H1 (cell line): ENCODE results near the gene TMEM120B. TPM values are rescaled to one million over a fixed set of nuclear protein-coding genes. Genes with fewer than 3 reads are reported as not detected.

Experiments used
- ATF3 ChIP-seq: IDR thresholded peaks from 2 replicates; pipeline ENCODE4 v1.6.1; 2011; ENCODE audit warnings: low read depth, mild to moderate bottlenecking, low read length; ENCODE audit not compliant: insufficient read depth
- BACH1 ChIP-seq: IDR thresholded peaks from 2 replicates; pipeline ENCODE4 v1.6.1; 2012; ENCODE audit warnings: low read length, improper control_type of control experiment
- CHD1 ChIP-seq: IDR thresholded peaks from 2 replicates; pipeline ENCODE4 v1.6.1; 2012; ENCODE audit warnings: low read depth, low read length, improper control_type of control experiment
- CHD7 ChIP-seq: fragments of 300-600 bp; sonication (generic); IDR thresholded peaks from 2 replicates; pipeline ENCODE4 v1.7.1; 2012; ENCODE audit warnings: low read length, moderate library complexity, mild to moderate bottlenecking, inconsistent platforms; ENCODE audit not compliant: insufficient replicate concordance
- E2F6 ChIP-seq: IDR thresholded peaks from 2 replicates; pipeline ENCODE4 v1.6.1; 2012; ENCODE audit warnings: inconsistent platforms
- HDAC6 ChIP-seq: IDR thresholded peaks from one replicate; pipeline ENCODE4 v1.7.1; 2012; ENCODE audit warnings: low read depth, mild to moderate bottlenecking, inconsistent platforms, low read length, moderate library complexity
- KDM5A ChIP-seq: fragments of 200-600 bp; IDR thresholded peaks from 2 replicates; pipeline ENCODE4 v1.7.1; 2012; ENCODE audit warnings: mild to moderate bottlenecking, low read length, inconsistent platforms, mixed read lengths
- NANOG ChIP-seq: IDR thresholded peaks from 2 replicates; pipeline ENCODE4 v1.6.1; 2011; ENCODE audit warnings: low read length, low read depth, mild to moderate bottlenecking, inconsistent platforms; ENCODE audit not compliant: insufficient read depth, poor library complexity, severe bottlenecking
- RBBP5 ChIP-seq: IDR thresholded peaks from 2 replicates; pipeline ENCODE4 v1.7.1; 2012; ENCODE audit warnings: low read depth, mild to moderate bottlenecking, inconsistent platforms, low read length, moderate library complexity, borderline replicate concordance
- SP2 ChIP-seq: IDR thresholded peaks from 2 replicates; pipeline ENCODE4 v1.6.1; 2012; ENCODE audit warnings: mild to moderate bottlenecking, low read length, inconsistent platforms
- SP4 ChIP-seq: IDR thresholded peaks from 2 replicates; pipeline ENCODE4 v1.6.1; 2012; ENCODE audit warnings: low read length, inconsistent platforms
- polyA plus RNA-seq, 7 experiments: library from polyadenylated mRNA; depleted of rRNA in 3 of 7; stranded (reverse) in 5 of 7; unstranded in 2 of 7; fragments of >200 nt in 5 of 7; fragments of 200-250 nt in 2 of 7; gene quantifications; 1 replicate in 5 of 7; 2 replicates in 1 of 7; 4 replicates in 1 of 7; pipeline versions ENCODE4 v1.2.1 to v1.2.3, GENCODE V29; 2011 to 2013; ENCODE audit warnings: missing spikeins in 2 of 7, mixed read lengths in 2 of 7
- total RNA-seq: library from RNA; stranded (reverse); fragmentation: NEBNext Ultra II Directional; extraction: Animal tissue kit (Norgen Biotek cat#: 25700); gene quantifications from 2 replicates; pipeline ENCODE4 v1.2.1, GENCODE V29; 2021

The TMEM120B gene
- total and polyA plus RNA-seq, 2 of the 8 experiments (the other 6 are each of a cell fraction or from before 2014, with no cell fraction given): 22.0 to 29.1 TPM

GRCh38 chr12:121808623-121809022 is 96.1 kb downstream of the TMEM120B start (continued):
- TF ChIP-seq CHD7: no peak
- TF ChIP-seq NANOG: no peak
- no peak for TF ChIP-seq RBBP5
- no peak for TF ChIP-seq E2F6
- no peak for TF ChIP-seq CHD1
- no peak for TF ChIP-seq ATF3
- no peak for TF ChIP-seq KDM5A
- no peak for TF ChIP-seq HDAC6
- no peak for TF ChIP-seq SP4
- no peak for TF ChIP-seq SP2
- no peak for TF ChIP-seq BACH1
